ENCODE data around the gene CSH1.
"Not testable (repeated sequence)": the region's sequence is repeated elsewhere in the genome, so short reads cannot be mapped to it uniquely, and the experiment has no call there.

Gene CSH1

GRCh38 chr17:63903787-63904201 lies 7.4 kb upstream of the CSH1 start:
- DNase-seq (ENCODE audit: extremely low spot score); POLR2A ChIA-PET: not testable (repeated sequence)
- CTCF ChIA-PET, result interaction anchor here (0.8 to 6.8 kb wide), 14 partner anchors 9 to 227 kb away, joined by 3 to 51 read pairs (median 7); partner anchors contain the start of gene GH1
- TF ChIP-seq, protein P1, sequence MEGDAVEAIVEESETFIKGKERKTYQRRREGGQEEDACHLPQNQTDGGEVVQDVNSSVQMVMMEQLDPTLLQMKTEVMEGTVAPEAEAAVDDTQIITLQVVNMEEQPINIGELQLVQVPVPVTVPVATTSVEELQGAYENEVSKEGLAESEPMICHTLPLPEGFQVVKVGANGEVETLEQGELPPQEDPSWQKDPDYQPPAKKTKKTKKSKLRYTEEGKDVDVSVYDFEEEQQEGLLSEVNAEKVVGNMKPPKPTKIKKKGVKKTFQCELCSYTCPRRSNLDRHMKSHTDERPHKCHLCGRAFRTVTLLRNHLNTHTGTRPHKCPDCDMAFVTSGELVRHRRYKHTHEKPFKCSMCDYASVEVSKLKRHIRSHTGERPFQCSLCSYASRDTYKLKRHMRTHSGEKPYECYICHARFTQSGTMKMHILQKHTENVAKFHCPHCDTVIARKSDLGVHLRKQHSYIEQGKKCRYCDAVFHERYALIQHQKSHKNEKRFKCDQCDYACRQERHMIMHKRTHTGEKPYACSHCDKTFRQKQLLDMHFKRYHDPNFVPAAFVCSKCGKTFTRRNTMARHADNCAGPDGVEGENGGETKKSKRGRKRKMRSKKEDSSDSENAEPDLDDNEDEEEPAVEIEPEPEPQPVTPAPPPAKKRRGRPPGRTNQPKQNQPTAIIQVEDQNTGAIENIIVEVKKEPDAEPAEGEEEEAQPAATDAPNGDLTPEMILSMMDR (IDR thresholded peaks at IDR 0.05; ENCODE audit: control extremely low read depth, extremely low read depth, low read depth, missing control alignments), result peak; percentile 7

DNA sequence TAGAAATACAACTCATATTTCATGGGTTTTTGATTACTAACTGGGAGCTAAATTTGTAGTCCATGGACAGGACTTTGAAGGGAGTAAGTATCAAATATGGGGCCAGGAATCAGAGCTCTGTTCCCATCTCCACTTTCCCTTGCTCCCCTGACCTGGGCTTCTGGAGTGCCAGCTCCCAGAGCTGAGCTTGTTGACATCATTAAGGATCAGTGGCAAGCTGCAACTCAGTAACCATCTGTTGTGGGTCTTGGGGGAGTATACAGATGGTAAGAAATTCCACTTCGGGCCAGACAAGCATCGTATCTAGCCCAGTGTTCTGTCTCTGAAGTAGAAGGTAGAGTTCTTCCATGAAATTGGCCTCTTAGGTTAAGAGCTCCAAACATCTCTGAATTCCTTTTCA lies 5.6 kb upstream of the CSH1 start:
- CTCF ChIA-PET, result interaction anchor here (0.7 to 6.8 kb wide), 9 partner anchors 8 to 516 kb away, joined by 3 to 51 read pairs (median 4); partner anchors contain the start of genes CSHL1 and GH1
- POLR2A ChIA-PET, result not testable (repeated sequence)

DNA sequence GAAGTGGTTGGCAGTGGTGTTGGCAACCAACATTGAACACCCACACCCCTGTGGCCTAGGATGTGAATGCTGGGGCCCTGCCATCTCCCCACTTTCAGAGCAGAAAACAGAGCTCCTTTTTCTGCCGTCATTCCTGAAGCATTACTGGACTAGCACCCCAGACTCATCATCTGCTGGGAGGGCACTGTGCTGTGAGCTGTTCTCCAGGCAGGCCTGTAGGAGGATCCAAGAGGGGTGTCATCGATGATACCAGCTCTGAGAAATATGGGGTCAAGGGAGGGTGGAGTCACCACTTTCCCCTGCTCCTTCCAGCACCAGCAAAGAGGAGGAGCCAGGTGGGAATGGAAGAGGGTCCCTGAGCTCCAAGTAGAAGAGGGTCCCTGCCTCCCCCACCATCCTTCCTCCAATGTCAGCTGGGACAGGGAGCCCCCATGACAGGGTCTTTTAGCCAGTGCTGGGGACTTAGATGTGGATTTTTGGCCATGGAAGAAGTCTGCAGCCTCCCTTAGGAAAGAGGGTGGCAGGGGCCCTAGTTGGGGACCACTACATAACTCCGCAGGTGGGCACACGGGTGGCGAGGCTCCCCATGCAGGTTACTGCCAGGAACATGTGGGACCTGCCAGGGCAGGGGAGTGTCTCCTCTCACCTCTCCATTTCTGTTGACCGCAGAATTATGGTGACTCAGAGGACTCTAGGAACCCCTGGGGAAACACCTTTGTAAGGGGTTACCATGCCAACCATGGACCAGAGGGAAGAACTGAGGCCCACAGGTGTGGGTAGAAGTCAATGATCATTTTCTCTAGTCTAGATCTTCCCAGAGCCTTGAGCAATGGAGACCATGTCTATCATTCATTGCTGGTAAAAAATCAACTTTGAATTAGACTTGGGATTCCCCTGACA lies 2.8 kb upstream of the CSH1 start:
- CTCF ChIA-PET, result interaction anchor here (1.1 to 2.5 kb wide), 6 partner anchors 10 to 47 kb away, joined by 4 to 10 read pairs (median 6); no protein-coding TSS in a partner anchor
- DNase-seq (ENCODE audit: extremely low spot score); POLR2A ChIA-PET: not testable (repeated sequence)

More for the DNA sequence above, 5.6 kb upstream of the CSH1 start:
- not testable (repeated sequence) for DNase-seq (ENCODE audit: extremely low spot score)

GRCh38 chr17:63894821-63895220 lies 1.6 kb downstream of the CSH1 start:
- CTCF ChIA-PET; POLR2A ChIA-PET; DNase-seq (ENCODE audit: extremely low spot score): not testable (repeated sequence)

GRCh38 chr17:63894021-63894420 lies 2.4 kb downstream of the CSH1 start:
- CTCF ChIA-PET, result interaction anchor here (1.0 kb wide), 1 partner anchor 12 kb away, joined by 3 read pairs; the partner anchor contains the start of gene GH2
- POLR2A ChIA-PET; DNase-seq (ENCODE audit: extremely low spot score): not testable (repeated sequence)

- CTCF ChIA-PET, result interaction anchor here (1.0 to 2.3 kb wide), 4 partner anchors 26 to 64 kb away, joined by 3 to 5 read pairs (median 3); no protein-coding TSS in a partner anchor
- TF ChIP-seq, protein P1 (IDR thresholded peaks at IDR 0.05; ENCODE audit: control extremely low read depth, extremely low read depth, low read depth, missing control alignments), result peak; percentile 12
- DNase-seq (ENCODE audit: extremely low spot score); POLR2A ChIA-PET: not testable (repeated sequence)
These were observed 3.9 kb downstream of the CSH1 start for GRCh38 chr17:63892316-63893037.

- CTCF ChIA-PET, result interaction anchor here (0.8 to 3.1 kb wide), 24 partner anchors 9 to 242 kb away, joined by 3 to 17 read pairs (median 4); partner anchors contain the start of genes CD79B, CSHL1, GH1 and GH2
- POLR2A ChIA-PET; DNase-seq (ENCODE audit: extremely low spot score): not testable (repeated sequence)
- TF ChIP-seq, protein P1 (IDR thresholded peaks at IDR 0.05; ENCODE audit: control extremely low read depth, extremely low read depth, low read depth, missing control alignments), result peak; percentile 42
These were observed 7.1 kb downstream of the CSH1 start for GRCh38 chr17:63889026-63889848.

DNA sequence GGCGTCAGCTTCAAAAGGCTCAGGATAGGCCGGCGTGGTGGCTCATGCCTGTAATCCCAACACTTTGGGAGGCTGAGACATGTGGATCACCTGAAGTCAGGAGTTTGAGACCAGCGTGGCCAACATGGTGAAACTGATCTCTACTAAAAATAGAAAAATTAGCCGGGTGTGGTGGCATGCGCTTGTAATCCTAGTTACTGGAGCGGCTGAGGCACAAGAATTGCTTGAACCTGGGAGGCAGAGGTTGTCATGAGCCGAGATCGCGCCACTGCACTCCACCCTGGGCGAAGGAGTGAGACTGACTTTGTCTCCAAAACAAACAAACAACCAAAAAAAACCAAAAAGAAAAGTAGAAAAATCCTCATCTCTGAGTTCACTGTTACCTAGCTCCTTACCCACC lies 11.3 kb downstream of the CSH1 start:
- CTCF ChIA-PET, result interaction anchor here (1.6 kb wide), 1 partner anchor 19 kb away, joined by 4 read pairs; no protein-coding TSS in a partner anchor
- DNase-seq (ENCODE audit: extremely low spot score); POLR2A ChIA-PET: not testable (repeated sequence)

GRCh38 chr17:63882626-63883126 lies 13.7 kb downstream of the CSH1 start:
- DNase-seq (ENCODE audit: extremely low spot score); POLR2A ChIA-PET: not testable (repeated sequence)
- CTCF ChIA-PET, result interaction anchor here (1.1 to 2.0 kb wide), 6 partner anchors 11 to 146 kb away, joined by 3 to 6 read pairs (median 4); no protein-coding TSS in a partner anchor
